SU-DHL-6 (cell line): ENCODE data around the gene RAB19.
"Not testable (repeated sequence)": the region's sequence is repeated elsewhere in the genome, so short reads cannot be mapped to it uniquely, and the experiment has no call there.

Experiments
- H2AFZ ChIP-seq: fragments of 200-600 bp; sonication (generic); 2 replicates; pipeline ENCODE4 v1.6.1; 2014; ENCODE audit warnings: low read depth, mild to moderate bottlenecking, moderate library complexity, mixed read lengths, antibody characterized with exemption, low read length; ENCODE audit not compliant: severe bottlenecking
- H3F3A ChIP-seq: fragments of 200-600 bp; shearing (Covaris generic); 2 replicates; pipeline ENCODE4 v1.6.0; 2016; ENCODE audit warnings: antibody characterized with exemption, mild to moderate bottlenecking; ENCODE audit not compliant: insufficient read depth
- H3K27ac ChIP-seq: fragments of 200-600 bp; sonication (generic); 2 replicates; pipeline ENCODE4 v1.5.1; 2016; ENCODE audit warnings: low read depth, mild to moderate bottlenecking, low read length, moderate library complexity, mixed read lengths
- H3K27me3 ChIP-seq: fragments of 200-600 bp; sonication (generic), shearing (Covaris generic); 2 replicates; pipeline ENCODE4 v1.6.0; 2014; ENCODE audit warnings: mild to moderate bottlenecking, low read length
- H3K36me3 ChIP-seq: fragments of 200-600 bp; sonication (generic); 2 replicates; pipeline ENCODE4 v1.6.1; 2014; ENCODE audit warnings: mild to moderate bottlenecking, low read length, mixed read lengths
- H3K4me2 ChIP-seq: fragments of 300-600, 200-600 bp; shearing (Covaris generic), sonication (generic); 2 replicates; pipeline ENCODE4 v1.6.0; 2014; ENCODE audit warnings: low read length, low read depth, mild to moderate bottlenecking; ENCODE audit not compliant: poor library complexity, severe bottlenecking
- H3K4me3 ChIP-seq: fragments of 200-600 bp; sonication (generic); 2 replicates; pipeline ENCODE4 v1.5.1; 2014; ENCODE audit warnings: antibody characterized with exemption, low read length, mild to moderate bottlenecking, mixed read lengths; ENCODE audit not compliant: insufficient read depth, poor library complexity, severe bottlenecking
- H3K79me2 ChIP-seq: fragments of 200-600 bp; sonication (generic); 2 replicates; pipeline ENCODE4 v1.6.1; 2014; ENCODE audit warnings: mild to moderate bottlenecking, low read length, moderate library complexity; ENCODE audit not compliant: insufficient read depth
- H3K9ac ChIP-seq: fragments of 200-600 bp; sonication (generic); 2 replicates; pipeline ENCODE4 v1.7.0; 2014; ENCODE audit warnings: mild to moderate bottlenecking, low read length
- H3K9me2 ChIP-seq: fragments of 200-600 bp; sonication (generic); replicated peaks from 2 replicates; pipeline ENCODE4 v1.6.1; 2014; ENCODE audit warnings: low read length; ENCODE audit not compliant: insufficient read depth
- H3K9me3 ChIP-seq: fragments of 200-600 bp; sonication (generic); 2 replicates; pipeline ENCODE4 v1.6.1; 2014; ENCODE audit warnings: low read length, mixed read lengths; ENCODE audit not compliant: insufficient read depth
- H4K20me1 ChIP-seq: fragments of 200-600 bp; sonication (generic); 2 replicates; pipeline ENCODE4 v1.6.1; 2014; ENCODE audit warnings: low read depth, mild to moderate bottlenecking, antibody characterized with exemption, low read length, moderate library complexity, mixed read lengths
- EZH2phosphoT487 ChIP-seq: fragments of 200-600 bp; sonication (generic), shearing (Covaris generic); conservative IDR thresholded peaks from 2 replicates; pipeline ENCODE4 v1.6.1; 2018; ENCODE audit warnings: mild to moderate bottlenecking, antibody characterized with exemption, low read length, moderate library complexity, mixed read lengths
- TF ChIP-seq, protein P1 (sequence below): fragments of 200-600 bp; sonication (generic); IDR thresholded peaks from one replicate; pipeline ENCODE4 v1.5.1; 2017; ENCODE audit warnings: antibody characterized with exemption, mild to moderate bottlenecking, low read length, moderate library complexity; ENCODE audit not compliant: insufficient read depth, poor library complexity, severe bottlenecking

The RAB19 gene

DNA sequence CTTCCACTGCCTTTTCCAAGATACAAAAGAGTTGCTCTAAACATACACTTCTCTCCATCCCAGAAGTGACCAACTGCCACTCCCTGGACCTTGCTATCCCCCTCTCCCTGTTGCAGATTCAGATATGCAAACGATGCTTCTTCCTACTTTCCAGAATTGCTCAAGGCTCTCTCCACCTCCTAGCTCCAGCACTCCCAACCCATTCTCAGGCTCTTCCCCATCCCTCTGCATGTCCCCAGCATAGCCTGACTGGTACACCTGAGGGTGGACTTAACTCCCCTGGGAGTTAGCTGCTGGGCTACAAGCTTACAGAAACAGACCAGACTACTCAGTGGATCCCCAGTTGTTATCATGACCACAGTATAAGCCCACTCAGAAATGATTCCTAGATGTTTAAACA is 47.9 kb downstream of the RAB19 start:
- Histone ChIP-seq H4K20me1 (no peaks in the 10 kb centered on the region), H3K9ac (no peak overlapping the region), H3K9me2 (no peaks in the 10 kb centered on the region), H3K4me3 (no peak overlapping the region), H3K36me3 (0 out of 2 replicates have a peak, but pooled peaks cover 7% of the 10 kb centered on the region), H3K9me3 (no peaks in the 10 kb centered on the region), H3K27ac (no peak overlapping the region), H2AFZ (no peak overlapping the region), H3F3A (no peaks in the 10 kb centered on the region), H3K27me3 (no peaks in the 10 kb centered on the region), H3K79me2 (no peaks in the 10 kb centered on the region), H3K4me2 (no peak overlapping the region)
- TF ChIP-seq EZH2phosphoT487, result no peak
- TF ChIP-seq, protein P1, sequence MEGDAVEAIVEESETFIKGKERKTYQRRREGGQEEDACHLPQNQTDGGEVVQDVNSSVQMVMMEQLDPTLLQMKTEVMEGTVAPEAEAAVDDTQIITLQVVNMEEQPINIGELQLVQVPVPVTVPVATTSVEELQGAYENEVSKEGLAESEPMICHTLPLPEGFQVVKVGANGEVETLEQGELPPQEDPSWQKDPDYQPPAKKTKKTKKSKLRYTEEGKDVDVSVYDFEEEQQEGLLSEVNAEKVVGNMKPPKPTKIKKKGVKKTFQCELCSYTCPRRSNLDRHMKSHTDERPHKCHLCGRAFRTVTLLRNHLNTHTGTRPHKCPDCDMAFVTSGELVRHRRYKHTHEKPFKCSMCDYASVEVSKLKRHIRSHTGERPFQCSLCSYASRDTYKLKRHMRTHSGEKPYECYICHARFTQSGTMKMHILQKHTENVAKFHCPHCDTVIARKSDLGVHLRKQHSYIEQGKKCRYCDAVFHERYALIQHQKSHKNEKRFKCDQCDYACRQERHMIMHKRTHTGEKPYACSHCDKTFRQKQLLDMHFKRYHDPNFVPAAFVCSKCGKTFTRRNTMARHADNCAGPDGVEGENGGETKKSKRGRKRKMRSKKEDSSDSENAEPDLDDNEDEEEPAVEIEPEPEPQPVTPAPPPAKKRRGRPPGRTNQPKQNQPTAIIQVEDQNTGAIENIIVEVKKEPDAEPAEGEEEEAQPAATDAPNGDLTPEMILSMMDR, result no peak

DNA sequence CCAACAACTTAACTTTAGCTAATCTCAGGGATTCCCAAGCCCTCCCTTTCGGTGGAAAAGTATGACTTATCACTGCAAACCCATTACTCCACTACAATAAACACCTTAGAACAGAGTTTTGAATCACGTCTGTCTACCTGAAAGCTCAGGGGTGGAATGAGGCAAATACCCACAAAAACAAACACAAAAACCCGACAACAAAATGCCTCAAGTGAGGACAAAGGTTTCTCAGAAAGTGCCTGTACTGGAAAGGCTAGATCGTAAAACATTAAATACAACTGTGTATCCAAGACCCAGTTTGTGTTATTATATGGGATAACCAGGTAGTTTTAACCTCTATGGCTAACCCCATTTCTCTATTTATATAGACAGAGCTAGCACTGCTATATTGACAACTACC is 49.4 kb downstream of the RAB19 start:
- Histone ChIP-seq H2AFZ (no peak overlapping the region), H3K27me3 (no peaks in the 10 kb centered on the region), H3K9me2 (no peaks in the 10 kb centered on the region), H3F3A (no peaks in the 10 kb centered on the region), H3K9me3 (no peaks in the 10 kb centered on the region), H3K36me3 (0 out of 2 replicates have a peak, but pooled peaks cover 9% of the 10 kb centered on the region), H3K9ac (no peak overlapping the region), H3K4me2 (no peak overlapping the region), H3K79me2 (no peaks in the 10 kb centered on the region), H3K4me3 (no peak overlapping the region), H3K27ac (no peak overlapping the region), H4K20me1 (no peaks in the 10 kb centered on the region)
- TF ChIP-seq, protein P1, result no peak
- no peak for TF ChIP-seq EZH2phosphoT487

DNA sequence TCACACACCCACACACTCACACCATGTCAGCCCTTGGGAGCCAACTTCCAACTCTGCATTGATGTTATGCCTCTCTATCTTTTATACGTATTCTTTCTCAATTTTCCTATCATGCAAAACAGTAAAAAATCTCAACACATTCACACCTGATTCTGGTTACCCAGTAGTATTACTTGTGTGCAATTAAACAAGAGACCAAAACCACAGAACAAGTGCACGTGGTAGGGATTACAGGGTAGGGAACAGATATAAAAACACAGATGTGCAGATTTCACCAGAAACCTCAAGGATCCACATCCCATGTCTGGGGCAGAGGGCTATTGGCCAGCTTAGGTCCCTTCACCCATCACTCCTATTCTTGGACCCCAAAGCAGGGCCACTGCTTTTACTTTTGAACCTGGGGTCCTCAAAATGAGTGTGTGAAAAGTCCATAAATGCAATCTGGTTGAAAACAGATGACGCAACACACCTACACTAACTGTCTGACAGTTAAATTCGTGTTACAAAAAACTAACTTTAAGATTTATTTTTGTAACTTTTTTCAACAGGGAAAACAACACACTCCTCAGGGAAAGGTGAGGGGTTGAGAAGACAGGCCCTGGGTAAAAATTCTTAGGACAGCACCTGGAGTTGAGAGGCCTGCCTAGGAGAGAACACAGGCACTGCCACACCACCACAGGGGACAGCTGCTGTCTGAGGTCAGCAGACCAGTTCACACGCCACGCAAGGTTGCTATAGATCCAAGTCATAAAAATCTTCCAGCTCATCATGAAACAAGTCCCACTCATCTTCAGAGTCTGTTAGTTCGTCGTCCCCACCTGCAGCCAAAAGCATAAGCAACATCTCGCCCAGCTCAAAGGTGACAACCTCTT is 50.2 kb downstream of the RAB19 start:
- not testable (repeated sequence) for H3K9me3 ChIP-seq, H3K4me2 ChIP-seq, H3K79me2 ChIP-seq, H3K9me2 ChIP-seq, H2AFZ ChIP-seq, H3K9ac ChIP-seq, H3K27ac ChIP-seq, H3K4me3 ChIP-seq, H4K20me1 ChIP-seq, H3K36me3 ChIP-seq, H3K27me3 ChIP-seq, H3F3A ChIP-seq

DNA sequence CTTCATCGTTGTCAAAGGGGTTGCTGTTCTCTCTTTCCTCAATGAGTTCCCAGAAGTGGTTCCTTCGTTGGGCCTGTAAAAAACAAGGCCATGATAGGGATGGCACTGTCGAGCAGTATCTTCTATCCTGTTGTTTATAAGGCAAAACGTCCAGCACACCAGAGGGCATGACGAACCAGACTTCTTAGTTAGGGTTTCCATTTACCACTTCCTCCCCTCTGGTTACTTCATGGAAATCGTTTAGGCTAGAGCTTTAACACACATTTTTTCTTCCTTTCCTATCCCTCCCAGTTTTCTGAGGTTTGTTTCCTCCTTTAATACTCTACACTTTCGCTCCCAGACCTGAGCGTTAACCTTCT is 50.8 kb downstream of the RAB19 start:
- H3K27me3 ChIP-seq, result no peaks in the 10 kb centered on the region
- TF ChIP-seq, protein P1, result no peak
- no peak for TF ChIP-seq EZH2phosphoT487
- no peaks in the 10 kb centered on the region for H4K20me1 ChIP-seq
- no peak overlapping the region for H2AFZ ChIP-seq
- 0 out of 2 replicates have a peak, but pooled peaks cover 9% of the 10 kb centered on the region for H3K36me3 ChIP-seq
- no peak overlapping the region for H3K9ac ChIP-seq
- no peak overlapping the region for H3K4me2 ChIP-seq
- H3K9me2 ChIP-seq, result no peaks in the 10 kb centered on the region
- no peak overlapping the region for H3K27ac ChIP-seq
- H3F3A ChIP-seq, result no peaks in the 10 kb centered on the region
- H3K4me3 ChIP-seq, result no peak overlapping the region
- no peaks in the 10 kb centered on the region for H3K9me3 ChIP-seq
- no peaks in the 10 kb centered on the region for H3K79me2 ChIP-seq
